SIG-M5 treated with dmso at 0.1 percent for 504 hours (cell line): ENCODE data around the gene NAPG.
"Not testable (repeated sequence)": the region's sequence is repeated elsewhere in the genome, so short reads cannot be mapped to it uniquely, and the experiment has no call there.

Experiments
- DNase-seq: peaks from one replicate; lab custom pipeline; 2025; ENCODE audit not compliant: unreplicated experiment; lab: John Stamatoyannopoulos, UW

The NAPG gene

DNA sequence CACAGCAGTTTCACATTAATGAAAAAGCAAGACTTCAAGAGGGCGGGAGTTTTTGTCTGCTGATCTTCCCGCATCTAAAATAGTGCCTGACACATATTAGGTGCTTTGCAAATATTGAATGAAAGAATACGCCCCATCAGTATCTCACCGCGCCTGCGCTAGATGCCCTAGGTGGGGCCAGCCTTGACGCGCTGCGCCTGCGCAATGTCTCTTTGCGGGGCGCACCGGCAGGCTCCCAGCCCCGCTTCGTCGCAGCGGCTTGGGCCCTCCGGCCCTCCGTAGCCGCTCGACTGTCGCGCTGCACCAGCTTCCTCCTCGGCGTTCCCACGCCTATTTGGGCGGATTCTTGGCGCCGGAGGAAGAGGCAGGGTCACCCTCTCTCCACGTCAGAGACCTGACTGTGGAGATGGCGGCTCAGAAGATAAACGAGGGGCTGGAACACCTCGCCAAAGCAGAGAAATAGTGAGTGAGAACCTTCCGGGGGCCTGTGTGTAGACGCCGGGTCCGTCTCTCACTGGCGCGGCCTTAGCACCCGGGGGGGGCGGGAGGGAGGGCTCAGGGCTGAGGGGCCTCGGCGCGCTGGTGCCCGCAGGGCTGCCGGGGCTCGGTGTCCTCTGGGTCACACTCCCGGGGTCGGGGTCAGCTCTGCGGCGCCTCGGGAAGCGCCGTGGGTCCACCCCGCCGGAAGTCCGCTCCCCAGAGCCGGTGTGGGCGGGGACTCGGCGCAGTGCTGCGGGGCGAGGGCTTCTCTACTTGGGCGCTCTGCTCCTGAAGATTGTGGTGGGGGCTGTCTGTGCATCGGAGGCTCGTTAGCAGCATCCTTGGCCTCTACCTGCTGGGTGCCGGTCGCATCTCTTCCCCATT is at the start of gene NAPG:
Gene NAPG (plus strand): TSS at position 331 of the 864 bp plus-strand sequence. CDS start 76 bp downstream, at position 407.
- peak; percentile 93 for DNase-seq

- DNase-seq, result no peak
Measured at GRCh38 chr18:10476338-10476791, 49.5 kb upstream of the NAPG start.

DNA sequence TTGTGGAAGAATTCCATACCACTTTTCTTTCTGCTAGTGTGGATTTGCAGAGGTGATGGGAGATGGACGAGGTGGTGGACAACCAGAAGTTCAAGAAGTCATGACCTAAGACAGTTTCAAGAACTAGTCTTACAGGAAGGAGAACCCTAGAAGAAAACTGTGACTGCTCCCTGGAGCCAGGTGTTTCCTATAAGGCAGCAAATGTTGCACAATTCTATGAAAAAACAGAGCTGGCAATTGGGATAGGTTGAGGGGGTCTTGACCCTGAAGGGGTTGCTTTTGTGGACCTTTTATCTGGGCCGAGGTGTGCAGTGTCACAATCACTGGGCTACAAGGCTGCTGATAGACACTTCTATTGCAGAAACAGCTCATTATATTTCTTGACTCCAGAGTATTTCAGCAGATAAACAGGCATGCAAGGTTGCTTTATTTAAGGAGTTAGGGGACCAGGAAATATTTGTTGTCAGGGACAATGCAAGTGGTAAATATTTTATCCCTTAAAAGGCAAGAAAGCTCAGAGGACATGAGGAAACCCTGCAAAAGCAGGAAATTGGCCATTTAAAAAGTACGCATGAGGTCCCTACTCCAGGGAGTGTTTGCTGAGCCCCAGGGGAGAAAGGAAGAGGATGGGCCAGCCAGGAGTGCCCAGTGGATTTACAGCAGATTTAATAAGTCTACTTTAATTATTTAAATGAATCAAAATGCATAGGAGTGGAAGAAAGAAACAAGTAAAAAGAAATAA is 48.5 kb upstream of the NAPG start:
- DNase-seq, result no peak

GRCh38 chr18:10477863-10478260 is 48.0 kb upstream of the NAPG start:
- no peak for DNase-seq

DNA sequence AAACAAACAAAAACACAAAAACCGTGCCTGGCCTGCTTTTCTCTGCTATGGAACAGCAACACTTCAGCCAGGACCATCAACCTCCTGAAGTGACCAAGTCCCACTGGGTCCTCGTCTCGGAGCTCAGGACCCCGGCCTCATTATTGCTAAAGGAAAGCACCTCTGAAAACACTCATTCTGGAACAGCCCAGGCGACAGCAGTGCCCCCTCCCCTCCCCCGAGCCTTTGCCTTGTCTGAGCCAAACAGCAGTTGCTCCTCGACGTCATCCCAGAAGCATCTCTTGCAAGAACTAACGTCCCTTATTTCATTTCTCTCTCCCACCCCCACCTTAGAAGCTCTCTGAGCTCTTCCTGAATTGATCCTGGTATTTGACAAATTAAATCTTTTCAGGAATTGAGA is 44.0 kb upstream of the NAPG start:
- no peak for DNase-seq

GRCh38 chr18:10482363-10482984 is 43.4 kb upstream of the NAPG start:
- no peak for DNase-seq

- peak; percentile 59 for DNase-seq
Measured at GRCh38 chr18:10482985-10483949, 42.6 kb upstream of the NAPG start.

DNA sequence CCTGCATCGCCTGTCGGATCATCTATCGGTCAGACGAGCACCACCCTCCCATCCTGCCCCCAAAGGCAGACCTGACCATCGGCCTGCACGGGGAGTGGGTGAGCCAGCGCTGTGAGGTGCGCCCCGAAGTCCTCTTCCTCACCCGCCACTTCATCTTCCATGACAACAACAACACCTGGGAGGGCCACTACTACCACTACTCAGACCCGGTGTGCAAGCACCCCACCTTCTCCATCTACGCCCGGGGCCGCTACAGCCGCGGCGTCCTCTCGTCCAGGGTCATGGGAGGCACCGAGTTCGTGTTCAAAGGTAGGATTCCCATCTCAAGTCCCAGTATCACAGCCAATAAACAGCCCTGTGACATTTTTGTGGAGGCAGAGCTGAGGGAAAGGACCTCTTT is 40.4 kb upstream of the NAPG start:
- DNase-seq, result no peak

DNA sequence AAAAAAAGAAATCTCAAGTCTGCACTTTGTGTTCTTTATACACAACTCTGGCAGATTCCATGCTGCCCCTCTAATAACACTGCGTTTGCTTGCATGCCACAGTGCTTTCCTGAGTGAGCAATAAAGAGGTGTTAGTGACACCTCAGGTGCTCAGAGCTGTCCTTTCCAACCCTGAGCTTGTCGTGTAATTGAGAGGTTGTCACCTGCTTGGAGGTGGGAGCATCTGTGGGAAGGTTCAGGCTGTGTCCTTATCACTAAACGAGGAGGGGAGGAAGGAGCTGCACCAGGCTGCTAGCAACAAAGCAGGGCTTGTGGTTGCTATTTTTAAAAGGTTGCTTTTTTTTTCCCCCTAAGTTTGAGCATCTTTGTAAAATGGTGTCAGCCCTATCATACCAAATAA is 39.5 kb upstream of the NAPG start:
- DNase-seq, result no peak

GRCh38 chr18:10487154-10487553 is 38.7 kb upstream of the NAPG start:
- DNase-seq, result no peak

DNA sequence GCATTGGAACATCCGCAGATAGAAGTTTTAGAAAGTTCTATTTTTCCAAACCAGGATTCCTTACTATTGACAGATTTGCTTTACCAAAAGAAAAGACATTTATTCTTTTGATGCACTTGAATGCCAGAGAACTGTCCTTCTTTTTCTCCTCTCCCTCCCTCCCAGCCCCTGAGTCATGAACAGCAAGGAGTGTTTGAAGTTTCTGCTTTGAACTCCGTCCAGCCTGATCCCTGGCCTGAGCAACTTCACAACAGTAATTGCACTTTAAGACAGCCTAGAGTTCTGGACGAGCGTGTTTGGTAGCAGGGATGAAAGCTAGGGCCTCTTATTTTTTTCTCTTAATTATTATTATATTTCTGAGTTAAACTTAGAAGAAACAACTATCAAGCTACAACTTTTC is 37.8 kb upstream of the NAPG start:
- no peak for DNase-seq

DNA sequence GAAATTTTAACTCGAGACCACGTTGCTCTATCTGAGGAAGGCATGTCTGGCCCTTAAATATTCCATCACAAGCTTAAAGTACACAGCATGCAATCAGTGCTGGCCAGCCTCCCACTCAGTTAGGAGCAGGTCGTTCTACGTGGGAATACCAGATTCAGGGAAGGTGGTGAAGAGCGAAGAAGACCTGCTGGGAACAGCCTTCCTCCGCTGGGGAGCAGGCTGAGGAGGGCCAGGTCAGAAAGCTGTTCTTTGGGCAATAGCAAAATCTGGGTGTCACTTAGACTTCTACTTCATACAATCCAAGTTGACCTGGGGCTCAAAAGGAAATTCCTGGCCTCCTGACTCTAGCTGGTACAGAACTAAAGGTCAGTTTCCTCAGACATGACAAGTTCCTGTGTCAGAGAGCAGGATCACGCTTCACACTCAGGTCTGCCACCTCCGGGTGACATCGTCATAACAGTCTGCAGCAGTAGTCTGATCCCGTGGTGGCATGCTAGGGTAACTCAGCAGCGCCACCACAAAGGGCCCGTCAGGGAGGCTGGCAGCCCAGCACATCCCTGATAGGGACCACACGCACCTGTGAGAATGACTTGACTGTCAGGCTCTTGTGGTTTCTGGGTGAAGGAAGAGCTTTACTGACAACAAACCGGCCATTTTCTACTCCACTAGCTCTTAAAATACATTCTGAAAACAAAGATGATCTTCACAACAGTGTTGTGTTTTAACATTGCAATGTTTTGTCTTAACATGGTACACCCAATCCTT is 35.2 kb upstream of the NAPG start:
- peak; percentile 66 for DNase-seq

DNA sequence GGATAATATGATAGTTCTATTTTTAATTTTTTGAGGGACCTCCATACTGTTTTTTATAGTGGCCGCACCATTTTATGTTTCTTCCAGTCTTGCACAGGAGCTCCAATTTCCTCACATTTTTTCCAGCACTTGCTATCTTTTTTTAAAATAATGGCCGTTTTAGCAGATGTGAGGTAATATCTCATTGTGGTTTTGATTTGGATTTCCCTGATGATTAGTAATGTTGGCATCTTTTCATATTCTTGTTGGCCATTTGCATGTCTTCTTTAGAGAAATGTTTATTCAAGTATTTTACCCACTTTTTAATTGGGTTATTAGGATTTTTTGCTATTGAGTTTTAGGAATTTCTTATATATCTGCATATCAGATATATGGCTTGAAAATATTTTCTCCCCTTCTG is 29.9 kb upstream of the NAPG start:
- no peak for DNase-seq

GRCh38 chr18:10497206-10497749 is 28.5 kb upstream of the NAPG start:
- DNase-seq, result no peak

DNA sequence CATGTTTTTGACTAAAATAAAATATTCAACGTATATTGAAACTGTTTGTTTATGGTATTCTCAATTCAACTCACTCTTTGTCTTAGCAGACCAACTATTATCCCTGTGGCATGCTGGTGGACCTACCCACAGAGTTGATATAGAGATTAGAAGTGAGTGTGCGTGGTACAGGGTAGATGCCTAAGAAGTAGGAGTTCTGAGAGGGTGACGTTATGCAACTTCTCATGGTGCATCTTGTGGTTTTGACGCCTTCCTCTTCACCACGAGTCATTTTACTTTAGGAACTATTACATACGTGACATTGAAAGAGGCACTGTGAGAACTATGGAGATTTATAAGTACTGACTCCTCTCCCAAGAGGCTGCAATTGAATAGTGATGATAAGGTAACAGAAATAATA is 26.6 kb upstream of the NAPG start:
- DNase-seq, result peak; percentile 86

DNA sequence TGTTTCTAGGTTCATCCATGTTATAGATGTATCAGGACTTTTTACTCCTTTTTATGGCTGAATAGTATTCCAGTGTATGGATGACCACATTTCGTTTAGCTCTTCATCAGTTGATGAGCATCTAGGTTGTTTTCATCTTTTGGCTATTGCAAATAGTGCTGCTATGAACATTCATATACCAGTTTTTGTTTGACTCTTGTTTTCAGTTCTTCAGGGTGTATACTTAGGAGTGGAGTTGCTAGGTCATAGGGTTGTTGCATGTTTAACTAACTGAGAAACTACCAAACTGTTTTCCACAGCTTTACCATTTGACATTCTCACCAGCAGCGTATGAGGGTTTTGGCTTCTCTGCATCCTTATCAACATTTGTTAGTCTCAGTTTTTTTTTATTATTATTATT is 25.8 kb upstream of the NAPG start:
- DNase-seq, result no peak

DNA sequence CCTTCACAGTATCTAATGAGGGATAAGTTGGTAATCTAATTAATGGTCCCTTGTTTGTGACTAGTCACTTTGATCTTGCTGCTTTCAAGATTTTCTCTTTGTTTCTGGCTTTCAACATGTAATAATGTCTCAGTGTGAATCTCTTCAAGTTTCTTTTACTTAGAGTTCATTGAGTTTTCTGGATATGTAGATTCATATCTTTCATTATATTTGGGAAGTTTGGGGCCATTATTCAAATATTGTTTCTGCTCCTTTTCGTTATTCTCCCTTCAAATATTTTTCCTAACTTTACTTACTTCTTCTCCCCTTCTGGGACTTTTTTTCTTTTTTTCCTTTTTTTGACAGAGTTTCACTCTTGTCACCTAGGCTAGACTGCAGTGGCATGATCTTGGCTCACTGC is 21.1 kb upstream of the NAPG start:
- no peak for DNase-seq

GRCh38 chr18:10505892-10506291 is 19.9 kb upstream of the NAPG start:
- not testable (repeated sequence) for DNase-seq

GRCh38 chr18:10508591-10508990 is 17.2 kb upstream of the NAPG start:
- DNase-seq, result peak; percentile 50

DNA sequence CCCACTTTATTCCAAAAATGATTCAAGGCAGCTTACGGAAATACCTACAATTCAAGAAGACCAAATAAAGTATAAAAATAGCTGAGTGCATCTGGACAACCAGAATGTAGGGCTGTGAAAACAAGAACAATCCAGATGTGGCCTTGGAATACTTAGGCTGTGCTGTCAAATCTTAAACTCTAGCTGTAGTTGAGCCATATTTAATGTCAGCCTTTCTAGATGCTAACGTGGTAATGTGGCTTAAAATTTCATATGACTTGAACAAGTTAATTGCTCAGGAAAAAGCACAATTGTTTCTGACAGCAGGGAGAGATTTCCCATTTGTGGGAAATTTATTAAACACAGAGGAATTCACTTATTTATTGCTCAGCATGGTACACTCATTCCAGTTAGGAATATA is 14.6 kb upstream of the NAPG start:
- DNase-seq, result no peak
